ENCODE results near the gene MYLK2.

MYLK2 gene

DNA sequence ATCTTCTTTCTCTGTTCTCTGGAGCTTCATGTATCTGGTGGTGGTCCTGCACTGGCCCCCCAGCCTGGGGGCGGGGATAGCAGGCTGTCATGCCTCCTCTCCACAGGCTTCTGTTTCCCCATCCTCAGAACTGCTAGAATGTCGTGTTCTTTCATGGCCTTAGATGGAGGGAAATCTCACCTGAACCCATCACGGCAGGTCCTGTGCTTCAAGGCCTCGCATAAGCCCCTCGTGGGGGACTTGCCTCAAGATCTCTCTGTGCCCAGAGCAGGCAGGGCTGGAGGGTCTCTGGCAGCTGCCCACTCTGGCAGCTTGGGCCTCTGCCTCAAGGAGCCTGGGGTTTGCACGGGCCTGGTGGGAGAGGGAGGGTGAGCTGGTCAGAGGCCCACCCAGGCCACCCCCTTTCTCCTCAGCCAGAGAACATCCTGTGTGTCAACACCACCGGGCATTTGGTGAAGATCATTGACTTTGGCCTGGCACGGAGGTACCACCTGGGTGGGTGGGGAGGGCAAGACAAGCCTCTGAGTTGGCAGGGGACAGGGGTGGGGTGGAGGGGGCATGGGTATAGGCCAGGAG lies 11.3 kb downstream of the MYLK2 start:
- Histone ChIP-seq H3K36me3 (ENCODE audit: control insufficient read depth, insufficient read depth, low read length) (no peaks in the 10 kb centered on the region), H3K79me2 (no peaks in the 10 kb centered on the region), H3K27ac (no peak overlapping the region), H3K9ac (no peak overlapping the region), H2AFZ (no peak overlapping the region), H3K4me3 (ENCODE audit: low read depth, low read length) (no peak overlapping the region), H3K4me1 (no peaks in the 10 kb centered on the region), H3K4me2 (ENCODE audit: low read length) (no peak overlapping the region), H3K9me3 (ENCODE audit: control insufficient read depth, low read length) (no peaks in the 10 kb centered on the region), H3K27me3 (ENCODE audit: control insufficient read depth, insufficient read depth, low read length) (no peaks in the 10 kb centered on the region)
- no peak for TF ChIP-seq CTCF (IDR thresholded peaks at IDR 0.05)

- Histone ChIP-seq H3K27me3 (ENCODE audit: control insufficient read depth, insufficient read depth, low read length) (no peaks in the 10 kb centered on the region), H3K9ac (no peak overlapping the region), H3K27ac (no peak overlapping the region), H3K4me3 (ENCODE audit: low read depth, low read length) (no peak overlapping the region), H3K9me3 (ENCODE audit: control insufficient read depth, low read length) (no peaks in the 10 kb centered on the region), H2AFZ (no peak overlapping the region), H3K79me2 (no peaks in the 10 kb centered on the region), H3K4me2 (ENCODE audit: low read length) (no peak overlapping the region), H3K4me1 (no peaks in the 10 kb centered on the region), H3K36me3 (ENCODE audit: control insufficient read depth, insufficient read depth, low read length) (no peaks in the 10 kb centered on the region)
- no peak for TF ChIP-seq CTCF (IDR thresholded peaks at IDR 0.05)
Measured at GRCh38 chr20:31831211-31831610, 12.1 kb downstream of the MYLK2 start.

- Histone ChIP-seq H3K27me3 (ENCODE audit: control insufficient read depth, insufficient read depth, low read length) (no peaks in the 10 kb centered on the region), H3K9ac (no peak overlapping the region), H3K27ac (no peak overlapping the region), H3K79me2 (no peaks in the 10 kb centered on the region), H3K4me1 (peaks cover 3% of the 10 kb centered on the region), H3K4me3 (ENCODE audit: low read depth, low read length) (no peak overlapping the region), H3K4me2 (ENCODE audit: low read length) (no peak overlapping the region), H2AFZ (no peak overlapping the region), H3K9me3 (ENCODE audit: control insufficient read depth, low read length) (no peaks in the 10 kb centered on the region), H3K36me3 (ENCODE audit: control insufficient read depth, insufficient read depth, low read length) (no peaks in the 10 kb centered on the region)
- no peak for TF ChIP-seq CTCF (IDR thresholded peaks at IDR 0.05)
Measured at GRCh38 chr20:31831771-31832306, 12.7 kb downstream of the MYLK2 start.

DNA sequence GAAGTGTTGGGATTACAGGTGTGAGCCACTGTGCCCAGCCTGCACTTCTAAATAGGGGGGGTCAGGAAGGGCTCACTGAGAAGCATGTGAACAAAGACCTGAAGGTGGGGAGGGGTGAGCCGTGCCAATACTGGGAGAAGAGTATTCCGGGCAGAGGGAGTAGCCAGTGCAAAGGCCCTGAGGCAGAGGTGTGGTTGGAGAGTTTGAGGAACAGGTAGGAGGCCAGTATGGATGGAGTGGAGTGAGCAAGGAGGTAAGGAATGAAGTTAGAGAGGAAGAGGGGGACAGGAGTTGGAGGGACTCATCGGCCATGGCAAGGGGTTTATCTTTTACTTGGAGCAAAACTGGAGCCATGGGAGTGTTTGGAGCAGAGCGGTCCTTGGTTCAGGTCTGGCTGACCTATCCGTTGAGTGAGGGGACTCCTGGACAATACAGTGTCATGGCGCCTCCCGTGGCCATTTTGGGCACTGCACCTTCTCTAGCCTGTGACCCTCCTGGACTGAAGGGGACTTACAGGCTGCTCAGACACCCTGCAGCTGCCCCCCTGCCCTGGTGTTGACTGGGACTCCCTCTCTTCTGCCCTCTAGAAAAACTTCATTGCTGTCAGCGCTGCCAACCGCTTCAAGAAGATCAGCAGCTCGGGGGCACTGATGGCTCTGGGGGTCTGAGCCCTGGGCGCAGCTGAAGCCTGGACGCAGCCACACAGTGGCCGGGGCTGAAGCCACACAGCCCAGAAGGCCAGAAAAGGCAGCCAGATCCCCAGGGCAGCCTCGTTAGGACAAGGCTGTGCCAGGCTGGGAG lies 14.2 kb downstream of the MYLK2 start:
- Histone ChIP-seq H3K79me2 (no peaks in the 10 kb centered on the region), H3K4me3 (ENCODE audit: low read depth, low read length) (no peak overlapping the region), H3K27me3 (ENCODE audit: control insufficient read depth, insufficient read depth, low read length) (no peaks in the 10 kb centered on the region), H2AFZ (no peak overlapping the region), H3K4me2 (ENCODE audit: low read length) (no peak overlapping the region), H3K4me1 (peaks cover 7% of the 10 kb centered on the region), H3K36me3 (ENCODE audit: control insufficient read depth, insufficient read depth, low read length) (no peaks in the 10 kb centered on the region), H3K9ac (no peak overlapping the region), H3K9me3 (ENCODE audit: control insufficient read depth, low read length) (no peaks in the 10 kb centered on the region), H3K27ac (no peak overlapping the region)
- TF ChIP-seq CTCF (IDR thresholded peaks at IDR 0.05) = peak; percentile 84
